Lower leg skin (tissue), 3 donors: Measurements from ENCODE around the gene PITPNC1.

ENCODE experiments used
- POLR2A ChIP-seq, 2 donors: fragments of 450-650 bp; IDR thresholded peaks; one replicate each; pipeline ENCODE4 v1.6.1; 2016 to 2017; ENCODE audit warnings: antibody characterized with exemption in 2 of 2, mild to moderate bottlenecking in 1 of 2, moderate library complexity in 1 of 2
- TF ChIP-seq, protein P1 (sequence below), 3 donors: fragments of 450-650 bp; IDR thresholded peaks; one replicate each; pipeline ENCODE4 v1.5.1; 2016; ENCODE audit warnings: antibody characterized with exemption in 3 of 3, mild to moderate bottlenecking in 3 of 3, moderate library complexity in 2 of 3

DNA sequence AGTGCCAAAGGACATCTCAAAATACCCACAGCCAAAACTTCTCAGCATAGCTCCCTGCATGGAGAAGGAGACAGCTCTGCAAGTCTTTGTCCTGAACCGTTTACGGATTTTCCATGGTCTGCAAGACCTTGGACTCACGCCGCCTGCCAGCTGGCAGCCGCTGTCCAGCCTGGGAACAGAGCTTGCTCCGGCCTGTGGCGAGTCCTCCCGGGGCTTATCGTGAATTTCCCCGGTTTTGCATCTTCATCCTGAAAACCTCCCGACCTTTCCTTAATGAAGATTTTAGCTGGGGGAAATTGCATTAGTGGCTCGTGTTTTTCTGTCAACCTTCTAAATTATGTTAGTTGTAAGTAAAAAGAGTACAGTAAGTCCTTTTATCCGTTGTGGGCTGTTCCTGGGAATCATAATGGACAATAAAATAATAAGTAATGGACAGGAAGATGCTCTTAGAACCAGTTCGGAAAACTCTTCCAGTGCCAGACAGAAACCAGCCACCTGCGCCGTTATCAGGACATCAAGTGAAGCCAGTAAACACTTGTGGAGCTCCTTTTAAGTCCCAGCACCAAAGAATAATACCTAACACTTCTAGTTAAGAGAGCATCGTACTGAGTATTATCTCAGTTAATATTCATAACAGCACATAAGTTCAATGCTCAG lies 228.3 kb downstream of the PITPNC1 start:
- TF ChIP-seq POLR2A (IDR thresholded peaks at IDR 0.05): no peak
- TF ChIP-seq, protein P1, sequence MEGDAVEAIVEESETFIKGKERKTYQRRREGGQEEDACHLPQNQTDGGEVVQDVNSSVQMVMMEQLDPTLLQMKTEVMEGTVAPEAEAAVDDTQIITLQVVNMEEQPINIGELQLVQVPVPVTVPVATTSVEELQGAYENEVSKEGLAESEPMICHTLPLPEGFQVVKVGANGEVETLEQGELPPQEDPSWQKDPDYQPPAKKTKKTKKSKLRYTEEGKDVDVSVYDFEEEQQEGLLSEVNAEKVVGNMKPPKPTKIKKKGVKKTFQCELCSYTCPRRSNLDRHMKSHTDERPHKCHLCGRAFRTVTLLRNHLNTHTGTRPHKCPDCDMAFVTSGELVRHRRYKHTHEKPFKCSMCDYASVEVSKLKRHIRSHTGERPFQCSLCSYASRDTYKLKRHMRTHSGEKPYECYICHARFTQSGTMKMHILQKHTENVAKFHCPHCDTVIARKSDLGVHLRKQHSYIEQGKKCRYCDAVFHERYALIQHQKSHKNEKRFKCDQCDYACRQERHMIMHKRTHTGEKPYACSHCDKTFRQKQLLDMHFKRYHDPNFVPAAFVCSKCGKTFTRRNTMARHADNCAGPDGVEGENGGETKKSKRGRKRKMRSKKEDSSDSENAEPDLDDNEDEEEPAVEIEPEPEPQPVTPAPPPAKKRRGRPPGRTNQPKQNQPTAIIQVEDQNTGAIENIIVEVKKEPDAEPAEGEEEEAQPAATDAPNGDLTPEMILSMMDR (IDR thresholded peaks at IDR 0.05): no peak
